Lower lobe of right lung (tissue), 2 donors: ENCODE results near the gene EMP1. TPM values are rescaled to one million over a fixed set of nuclear protein-coding genes. Genes with fewer than 3 reads are reported as not detected.

Experiments used
- ATAC-seq, 2 donors: fragments of 200-7000 bp; cut with Tn5 transposase; one replicate each; pipeline ENCODE4 v1.9.1; 2020 to 2022; ENCODE audit warnings: mild to moderate bottlenecking in 2 of 2, moderate library complexity in 2 of 2
- DNase-seq: peaks from one replicate; pipeline ENCODE4 v3.0.0-alpha.2; 2020
- H3K27ac ChIP-seq: fragments of 200-600 bp; one replicate; pipeline ENCODE4 v1.8.0; 2022
- H3K27me3 ChIP-seq: fragments of 200-600 bp; one replicate; pipeline ENCODE4 v1.8.0; 2022; ENCODE audit warnings: low read depth
- H3K36me3 ChIP-seq: fragments of 200-600 bp; one replicate; pipeline ENCODE4 v1.8.0; 2022; ENCODE audit warnings: mild to moderate bottlenecking
- H3K4me1 ChIP-seq: fragments of 200-600 bp; one replicate; pipeline ENCODE4 v1.8.0; 2022
- H3K4me3 ChIP-seq: fragments of 200-600 bp; one replicate; pipeline ENCODE4 v1.8.0; 2022; ENCODE audit warnings: mild to moderate bottlenecking
- H3K9me3 ChIP-seq: fragments of 200-600 bp; one replicate; pipeline ENCODE4 v1.8.0; 2022
- CTCF ChIP-seq: fragments of 200-600 bp; IDR thresholded peaks from one replicate; pipeline ENCODE4 v1.8.0; 2022; ENCODE audit warnings: antibody characterized with exemption, mild to moderate bottlenecking
- intact Hi-C: fragments of 100-400 bp; cut with DNase I; formaldehyde crosslinking; loops from one replicate; pipeline ENCODE4 v1.11.0; 2022
- total RNA-seq: library from RNA; stranded (reverse); fragmentation: NEBNext Ultra II Directional; extraction: Animal tissue kit (Norgen Biotek cat#: 25700); gene quantifications from one replicate; pipeline ENCODE4 v1.2.1, GENCODE V29; 2021
- donor health status: DM: no; HTN: yes; CAD: no; lungs with severe emphysema.

Gene EMP1
- total RNA-seq, 1 donor from 2014 or later: 195 TPM

- no peak overlapping the region for H3K4me3 ChIP-seq
- ATAC-seq (no peak), DNase-seq (no peak)
- no peaks in the 10 kb centered on the region for H3K36me3 ChIP-seq
- intact Hi-C loops: no loop called here
- H3K9me3 ChIP-seq: no peaks in the 10 kb centered on the region
- no peaks in the 10 kb centered on the region for H3K27me3 ChIP-seq
- H3K27ac ChIP-seq: no peak overlapping the region
- H3K4me1 ChIP-seq: peaks cover 12% of the 10 kb centered on the region
- TF ChIP-seq CTCF: no peak
These were observed 30.7 kb downstream of the EMP1 start for GRCh38 chr12:13227191-13227590.

- H3K9me3 ChIP-seq: no peaks in the 10 kb centered on the region
- H3K27ac ChIP-seq: no peak overlapping the region
- peaks cover 1% of the 10 kb centered on the region for H3K4me1 ChIP-seq
- intact Hi-C loops: no loop called here
- no peak for TF ChIP-seq CTCF
- ATAC-seq (no peak), DNase-seq (no peak)
- H3K27me3 ChIP-seq: no peaks in the 10 kb centered on the region
- no peak overlapping the region for H3K4me3 ChIP-seq
- H3K36me3 ChIP-seq: no peaks in the 10 kb centered on the region
These were observed 32.1 kb downstream of the EMP1 start for GRCh38 chr12:13228579-13228978.

- TF ChIP-seq CTCF: no peak
- Histone ChIP-seq H3K36me3 (no peaks in the 10 kb centered on the region), H3K27me3 (no peaks in the 10 kb centered on the region), H3K27ac (no peak overlapping the region), H3K9me3 (no peaks in the 10 kb centered on the region), H3K4me3 (no peak overlapping the region), H3K4me1 (no peaks in the 10 kb centered on the region)
- DNase-seq: no peak
- no peak for ATAC-seq
- intact Hi-C loops: no loop called here
These were observed 33.0 kb downstream of the EMP1 start for GRCh38 chr12:13229504-13229903.

GRCh38 chr12:13230500-13230899 lies 34.0 kb downstream of the EMP1 start:
- Histone ChIP-seq H3K27me3 (no peaks in the 10 kb centered on the region), H3K4me1 (no peaks in the 10 kb centered on the region), H3K36me3 (no peaks in the 10 kb centered on the region), H3K27ac (no peak overlapping the region), H3K9me3 (no peaks in the 10 kb centered on the region), H3K4me3 (no peak overlapping the region)
- intact Hi-C loops: loop anchor here (10.0 kb wide), 1 partner anchor 316 kb away; no protein-coding TSS in a partner anchor
- no peak for ATAC-seq
- TF ChIP-seq CTCF: no peak
- DNase-seq: no peak

- Histone ChIP-seq H3K27me3 (no peaks in the 10 kb centered on the region), H3K36me3 (no peaks in the 10 kb centered on the region), H3K4me3 (no peak overlapping the region), H3K9me3 (no peaks in the 10 kb centered on the region), H3K4me1 (no peaks in the 10 kb centered on the region), H3K27ac (no peak overlapping the region)
- DNase-seq: no peak
- intact Hi-C loops: loop anchor here (10.0 kb wide), 1 partner anchor 319 kb away; no protein-coding TSS in a partner anchor
- peak; percentile 80 for TF ChIP-seq CTCF
- ATAC-seq: peak; percentile 70 to 79
These were observed 37.5 kb downstream of the EMP1 start for GRCh38 chr12:13233830-13234641.
